Measurements from ENCODE around the gene MAGI1. TPM values are rescaled to one million over a fixed set of nuclear protein-coding genes. Genes with fewer than 3 reads are reported as not detected.
A peak's percentile ranks its signal among the peaks of the same experiment; 100 is the strongest.

Gene MAGI1
- total and polyA plus RNA-seq, 2 donors (not counting 1 experiment from before 2014, with no cell fraction given), result 15.7 to 23.7 TPM

DNA sequence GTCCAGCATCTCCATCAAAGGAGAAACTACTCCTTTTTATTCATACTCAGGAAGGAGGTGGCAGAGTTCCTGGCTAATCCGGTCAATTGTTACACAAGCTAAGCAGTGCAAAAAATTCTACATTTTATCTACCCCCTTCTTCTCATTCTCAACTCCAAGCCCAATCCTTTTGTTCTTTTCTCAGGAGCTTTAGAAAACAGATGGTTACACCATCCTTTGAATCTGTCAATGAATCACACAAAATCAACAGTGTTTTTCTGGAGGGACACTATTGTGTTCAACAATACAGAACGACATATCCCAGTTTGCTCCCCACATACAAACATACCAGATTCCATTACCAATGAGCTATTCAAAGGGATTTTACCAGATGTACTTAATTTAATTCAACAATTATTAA, 362.1 kb downstream of the MAGI1 start:
- H3K9me3 ChIP-seq (ENCODE audit: control insufficient read depth, insufficient read depth, low read depth, low read length), result no peaks in the 10 kb centered on the region
- no peaks in the 10 kb centered on the region for H4K20me1 ChIP-seq (ENCODE audit: control insufficient read depth, extremely low read depth, insufficient read depth, low read length)
- H3K9ac ChIP-seq (ENCODE audit: insufficient read depth, low read length), result no peak overlapping the region
- DNase-seq (ENCODE audit: low read depth in 2 of 2), result no peak
- H3K27me3 ChIP-seq (ENCODE audit: control insufficient read depth, insufficient read depth, low read length), result no peaks in the 10 kb centered on the region
- no peak overlapping the region for H3K4me3 ChIP-seq (replicated peaks in 1 of 4; ENCODE audit: control extremely low read depth in 1 of 4, insufficient read depth in 1 of 4, low read depth in 3 of 4, low read length in 4 of 4)
- no peaks in the 10 kb centered on the region for H3K36me3 ChIP-seq (ENCODE audit: control insufficient read depth, insufficient read depth, low read length)
- no peak overlapping the region for H3K27ac ChIP-seq (ENCODE audit: insufficient read depth, low read length)
- no peaks in the 10 kb centered on the region for H3K4me1 ChIP-seq (ENCODE audit: control insufficient read depth, extremely low read depth, insufficient read depth, low read length)
- H2AFZ ChIP-seq (ENCODE audit: low read length), result no peak overlapping the region
- no peak for TF ChIP-seq CTCF (conservative IDR thresholded peaks at IDR 0.05 in 1 of 2, IDR thresholded peaks at IDR 0.05 in 1 of 2; ENCODE audit: low read depth in 1 of 2, low read length in 2 of 2)
- no peak for TF ChIP-seq EZH2 (IDR thresholded peaks at IDR 0.05; ENCODE audit: low read length, missing control alignments)
- H3K4me2 ChIP-seq (ENCODE audit: extremely low read depth, insufficient read depth, low read length), result no peak overlapping the region
- no peaks in the 10 kb centered on the region for H3K79me2 ChIP-seq (ENCODE audit: control insufficient read depth, insufficient read depth, low read length)

DNA sequence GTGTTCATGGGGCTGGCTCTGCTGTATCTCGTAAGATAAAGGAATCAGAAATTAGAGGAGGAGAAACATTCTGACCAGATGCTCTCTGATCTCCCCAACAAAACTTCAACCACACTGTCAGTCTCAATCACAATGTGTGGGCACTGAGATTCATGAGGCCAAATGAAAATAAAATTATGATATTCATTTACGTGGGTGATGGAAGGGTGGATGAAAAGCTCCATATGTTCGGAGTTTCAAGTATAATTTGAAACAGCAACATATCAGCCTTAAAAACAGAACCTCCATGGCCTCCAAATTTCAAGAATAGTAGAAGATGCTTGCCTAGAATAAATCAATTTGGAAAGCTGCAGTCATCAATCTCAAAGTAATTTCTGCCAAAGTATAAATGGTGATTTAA, 363.7 kb downstream of the MAGI1 start:
- Histone ChIP-seq H3K9me3 (ENCODE audit: control insufficient read depth, insufficient read depth, low read depth, low read length) (no peaks in the 10 kb centered on the region), H3K4me2 (ENCODE audit: extremely low read depth, insufficient read depth, low read length) (no peak overlapping the region), H4K20me1 (ENCODE audit: control insufficient read depth, extremely low read depth, insufficient read depth, low read length) (no peaks in the 10 kb centered on the region), H3K9ac (ENCODE audit: insufficient read depth, low read length) (no peak overlapping the region), H3K27me3 (ENCODE audit: control insufficient read depth, insufficient read depth, low read length) (no peaks in the 10 kb centered on the region), H3K4me3 (replicated peaks in 1 of 4; ENCODE audit: control extremely low read depth in 1 of 4, insufficient read depth in 1 of 4, low read depth in 3 of 4, low read length in 4 of 4) (no peak overlapping the region), H3K27ac (ENCODE audit: insufficient read depth, low read length) (no peak overlapping the region), H3K36me3 (ENCODE audit: control insufficient read depth, insufficient read depth, low read length) (no peaks in the 10 kb centered on the region), H3K79me2 (ENCODE audit: control insufficient read depth, insufficient read depth, low read length) (no peaks in the 10 kb centered on the region), H2AFZ (ENCODE audit: low read length) (no peak overlapping the region), H3K4me1 (ENCODE audit: control insufficient read depth, extremely low read depth, insufficient read depth, low read length) (no peaks in the 10 kb centered on the region)
- TF ChIP-seq EZH2 (IDR thresholded peaks at IDR 0.05; ENCODE audit: low read length, missing control alignments) (no peak), CTCF (conservative IDR thresholded peaks at IDR 0.05 in 1 of 2, IDR thresholded peaks at IDR 0.05 in 1 of 2; ENCODE audit: low read depth in 1 of 2, low read length in 2 of 2) (no peak)
- DNase-seq (ENCODE audit: low read depth in 2 of 2), result no peak

DNA sequence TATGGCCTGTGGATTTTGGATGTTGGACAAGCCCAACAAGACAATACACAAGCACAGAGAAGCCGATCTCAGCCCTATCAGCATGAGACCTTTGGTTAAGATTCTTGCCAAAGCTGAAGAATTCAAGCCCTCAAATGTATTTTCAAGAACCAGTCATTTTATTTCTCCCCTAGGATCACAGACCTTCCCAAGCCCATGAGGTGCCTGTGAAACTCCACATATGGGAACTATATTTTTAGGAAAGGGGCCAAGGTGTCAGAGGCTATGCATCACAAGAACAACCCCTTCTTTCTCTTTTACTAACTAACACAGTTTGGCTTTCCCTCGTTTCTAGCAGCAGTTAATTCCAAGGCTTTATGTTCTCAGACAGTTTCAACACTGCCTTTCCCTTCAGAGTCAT, 364.5 kb downstream of the MAGI1 start:
- Histone ChIP-seq H3K79me2 (ENCODE audit: control insufficient read depth, insufficient read depth, low read length) (no peaks in the 10 kb centered on the region), H3K27me3 (ENCODE audit: control insufficient read depth, insufficient read depth, low read length) (no peaks in the 10 kb centered on the region), H4K20me1 (ENCODE audit: control insufficient read depth, extremely low read depth, insufficient read depth, low read length) (no peaks in the 10 kb centered on the region), H3K27ac (ENCODE audit: insufficient read depth, low read length) (no peak overlapping the region), H2AFZ (ENCODE audit: low read length) (no peak overlapping the region), H3K36me3 (ENCODE audit: control insufficient read depth, insufficient read depth, low read length) (no peaks in the 10 kb centered on the region), H3K4me3 (replicated peaks in 1 of 4; ENCODE audit: control extremely low read depth in 1 of 4, insufficient read depth in 1 of 4, low read depth in 3 of 4, low read length in 4 of 4) (no peak overlapping the region), H3K4me1 (ENCODE audit: control insufficient read depth, extremely low read depth, insufficient read depth, low read length) (no peaks in the 10 kb centered on the region), H3K4me2 (ENCODE audit: extremely low read depth, insufficient read depth, low read length) (no peak overlapping the region), H3K9ac (ENCODE audit: insufficient read depth, low read length) (no peak overlapping the region), H3K9me3 (ENCODE audit: control insufficient read depth, insufficient read depth, low read depth, low read length) (no peaks in the 10 kb centered on the region)
- TF ChIP-seq EZH2 (IDR thresholded peaks at IDR 0.05; ENCODE audit: low read length, missing control alignments), result no peak
- TF ChIP-seq CTCF (conservative IDR thresholded peaks at IDR 0.05 in 1 of 2, IDR thresholded peaks at IDR 0.05 in 1 of 2; ENCODE audit: low read depth in 1 of 2, low read length in 2 of 2), result no peak
- DNase-seq (ENCODE audit: low read depth in 2 of 2), result peak in 1 of 2 donors; percentile 54
